Smooth muscle cell (in vitro differentiated cells): ENCODE data around the gene JMJD8. TPM values are rescaled to one million over a fixed set of nuclear protein-coding genes. Genes with fewer than 3 reads are reported as not detected.

ENCODE experiments used
- DNase-seq: peaks from one replicate; lab custom pipeline; 2025; ENCODE audit not compliant: unreplicated experiment; lab: John Stamatoyannopoulos, UW
- H2AFZ ChIP-seq: fragments of 200-600 bp; sonication (generic); 2 replicates; pipeline ENCODE4 v1.6.0; 2016; ENCODE audit warnings: antibody characterized with exemption, low read depth, mild to moderate bottlenecking
- H3F3A ChIP-seq: fragments of 200-600 bp; sonication (generic); 2 replicates; pipeline ENCODE4 v1.6.0; 2017; ENCODE audit warnings: antibody characterized with exemption, low read depth
- H3K27ac ChIP-seq: fragments of 200-600 bp; sonication (generic); 2 replicates; pipeline ENCODE4 v1.5.1; 2016; ENCODE audit warnings: low read depth, mild to moderate bottlenecking
- H3K27me3 ChIP-seq: fragments of 200-600 bp; sonication (generic); 2 replicates; pipeline ENCODE4 v1.6.1; 2016; ENCODE audit warnings: low read depth, mild to moderate bottlenecking
- H3K36me3 ChIP-seq: fragments of 200-600 bp; sonication (generic); 2 replicates; pipeline ENCODE4 v1.5.1; 2016; ENCODE audit warnings: low read depth
- H3K4me1 ChIP-seq: fragments of 200-600 bp; sonication (generic); 2 replicates; pipeline ENCODE4 v1.5.1; 2016; ENCODE audit warnings: low read depth
- H3K4me2 ChIP-seq: fragments of 200-600 bp; sonication (generic); 2 replicates; pipeline ENCODE4 v1.6.0; 2016; ENCODE audit warnings: mild to moderate bottlenecking
- H3K4me3 ChIP-seq: fragments of 200-600 bp; sonication (generic); 2 replicates; pipeline ENCODE4 v1.5.1; 2016; ENCODE audit warnings: mild to moderate bottlenecking
- H3K79me2 ChIP-seq: fragments of 200-600 bp; sonication (generic); 2 replicates; pipeline ENCODE4 v1.6.0; 2016; ENCODE audit warnings: low read depth, mild to moderate bottlenecking
- H3K9ac ChIP-seq: fragments of 200-600 bp; sonication (generic); 2 replicates; pipeline ENCODE4 v1.6.0; 2016; ENCODE audit warnings: low read depth
- H3K9me3 ChIP-seq: fragments of 200-600 bp; sonication (generic); replicated peaks from 2 replicates; pipeline ENCODE4 v1.5.1; 2016; ENCODE audit warnings: low read depth
- H4K20me1 ChIP-seq: fragments of 200-600 bp; sonication (generic); 2 replicates; pipeline ENCODE4 v1.6.0; 2016; ENCODE audit warnings: low read depth
- CTCF ChIP-seq: fragments of 200-600 bp; sonication (generic); IDR thresholded peaks from 2 replicates; pipeline ENCODE4 v1.5.1; 2017; ENCODE audit warnings: borderline replicate concordance, mild to moderate bottlenecking, antibody characterized with exemption; ENCODE audit not compliant: insufficient read depth, poor library complexity, severe bottlenecking
- WGBS: methylation state at CpG from one replicate; pipeline ENCODE4 v1.1.7; 2016; ENCODE audit warnings: low lambda C conversion rate; 5-methylcytosine and 5-hydroxymethylcytosine counted together
- polyA plus RNA-seq: library from polyadenylated mRNA; unstranded; fragments of >200 nt; fragmentation: Nextera tagmentation; extraction: Ambion mirVana; gene quantifications from 2 replicates; pipeline ENCODE4 v1.2.1, GENCODE V29; 2016
- total RNA-seq: library from RNA; depleted of rRNA; stranded (reverse); fragments of >200 nt; gene quantifications from 2 replicates; pipeline ENCODE4 v1.2.3, GENCODE V29; 2014

The JMJD8 gene
- total and polyA plus RNA-seq, 2 experiments from 2014 or later, result 42.9 to 95.1 TPM

GRCh38 chr16:702341-702740 lies 18.2 kb upstream of the JMJD8 start:
- Histone ChIP-seq H3K9ac (no peak overlapping the region), H3K4me2 (no peak overlapping the region), H2AFZ (no peak overlapping the region), H3K79me2 (no peaks in the 10 kb centered on the region), H3K9me3 (no peaks in the 10 kb centered on the region), H3K27ac (no peak overlapping the region), H3K36me3 (no peaks in the 10 kb centered on the region), H3F3A (no peaks in the 10 kb centered on the region), H4K20me1 (peaks cover 7% of the 10 kb centered on the region), H3K4me3 (no peak overlapping the region), H3K27me3 (peaks cover 88% of the 10 kb centered on the region), H3K4me1 (no peaks in the 10 kb centered on the region)
- WGBS, result 87% methylated on average over 19 of the region's 19 CpGs
- no peak for TF ChIP-seq CTCF
- no peak for DNase-seq

DNA sequence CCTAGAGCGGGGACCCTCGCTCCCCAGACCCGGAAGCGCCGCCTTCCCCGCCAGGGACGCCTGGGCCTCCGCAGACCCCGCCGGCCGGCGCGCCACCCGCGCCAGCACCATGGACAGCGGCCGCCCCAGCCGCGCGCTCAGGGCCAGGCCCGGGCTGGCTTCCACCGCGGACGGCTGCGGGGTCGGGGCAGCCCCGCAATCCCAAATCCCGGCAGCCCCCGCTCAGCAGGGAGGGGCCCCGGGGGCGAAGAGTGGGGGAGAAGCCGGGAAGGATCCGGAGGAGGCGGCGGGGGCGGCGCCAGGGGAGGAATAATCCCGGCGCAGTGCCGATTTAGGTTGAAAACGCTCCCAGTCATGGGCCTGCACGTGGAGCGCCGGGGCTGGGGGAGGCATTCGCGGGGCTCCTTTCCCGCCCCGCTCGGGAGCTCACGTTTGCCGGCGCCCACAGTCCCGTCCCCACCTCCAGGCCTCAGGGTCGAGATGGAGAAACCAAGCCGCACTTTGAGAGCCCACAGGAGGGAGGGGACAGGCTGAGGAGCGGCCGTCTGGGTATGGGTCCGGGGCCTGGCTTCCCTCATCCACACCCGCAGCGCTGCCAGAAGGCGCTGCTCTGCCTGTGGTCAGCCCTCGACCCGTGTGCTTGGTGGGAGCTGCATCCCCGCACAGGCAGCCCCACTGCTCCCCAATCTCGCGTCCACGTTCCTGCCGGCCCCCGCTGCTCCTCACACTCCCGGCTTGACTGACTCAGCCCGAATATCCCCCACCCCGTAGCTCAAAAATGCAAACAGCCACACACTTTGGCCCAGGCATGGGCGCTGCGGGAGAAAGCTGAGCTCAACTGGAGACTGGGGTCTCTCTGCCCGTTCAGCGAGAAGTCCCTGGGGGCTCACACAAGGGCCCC lies 16.8 kb upstream of the JMJD8 start:
- no peaks in the 10 kb centered on the region for H3K9me3 ChIP-seq
- peaks cover 85% of the 10 kb centered on the region for H3K27me3 ChIP-seq
- no peaks in the 10 kb centered on the region for H3K79me2 ChIP-seq
- peak overlapping the region; percentile 72 for H3K4me2 ChIP-seq
- peaks cover 7% of the 10 kb centered on the region for H4K20me1 ChIP-seq
- 14% methylated on average over 69 of the region's 76 CpGs for WGBS
- no peaks in the 10 kb centered on the region for H3F3A ChIP-seq
- no peak for TF ChIP-seq CTCF
- H3K4me3 ChIP-seq, result no peak overlapping the region
- H3K27ac ChIP-seq, result no peak overlapping the region
- no peak overlapping the region for H2AFZ ChIP-seq
- H3K4me1 ChIP-seq, result no peaks in the 10 kb centered on the region
- no peak overlapping the region for H3K9ac ChIP-seq
- no peaks in the 10 kb centered on the region for H3K36me3 ChIP-seq
- DNase-seq, result peak; percentile 13

- H3K36me3 ChIP-seq, result no peaks in the 10 kb centered on the region
- no peaks in the 10 kb centered on the region for H3K79me2 ChIP-seq
- H2AFZ ChIP-seq, result no peak overlapping the region
- no peak overlapping the region for H3K4me3 ChIP-seq
- peaks cover 6% of the 10 kb centered on the region for H3K4me1 ChIP-seq
- no peak for TF ChIP-seq CTCF
- H3K9ac ChIP-seq, result no peak overlapping the region
- H3F3A ChIP-seq, result no peaks in the 10 kb centered on the region
- H3K27me3 ChIP-seq, result peaks cover 88% of the 10 kb centered on the region
- H3K4me2 ChIP-seq, result no peak overlapping the region
- WGBS, result 86% methylated on average over 19 of the region's 19 CpGs
- DNase-seq, result no peak
- no peaks in the 10 kb centered on the region for H3K9me3 ChIP-seq
- peaks cover 7% of the 10 kb centered on the region for H4K20me1 ChIP-seq
- no peak overlapping the region for H3K27ac ChIP-seq
These were observed 15.0 kb upstream of the JMJD8 start for GRCh38 chr16:698911-699671.
